Keratinocyte (primary cell): ENCODE data around the gene MCTP2. TPM values are rescaled to one million over a fixed set of nuclear protein-coding genes. Genes with fewer than 3 reads are reported as not detected.

Experiments used
- DNase-seq: peaks from one replicate; pipeline ENCODE4 v3.0.0-alpha.2; 2011; ENCODE audit warnings: low read depth, missing footprints, low spot score
- FAIRE-seq: peaks from 2 replicates; lab custom pipeline; 2011; peaks lifted over from hg19 to GRCh38; lab: Jason Lieb, UNC
- H2AFZ ChIP-seq: 2 replicates; pipeline ENCODE4 v1.6.0; 2012; ENCODE audit warnings: low read length, control low read depth, inconsistent platforms; ENCODE audit not compliant: control insufficient read depth
- H3K27ac ChIP-seq: 2 replicates; pipeline ENCODE4 v1.5.1; 2011; ENCODE audit warnings: low read length; ENCODE audit not compliant: control insufficient read depth, insufficient read depth
- H3K27me3 ChIP-seq: 3 replicates; pipeline ENCODE4 v1.6.0; 2011; ENCODE audit warnings: low read length; ENCODE audit not compliant: control insufficient read depth, insufficient read depth; ENCODE audit errors: extremely low read depth
- H3K36me3 ChIP-seq, 2 experiments: 2 replicates in 1 of 2; 3 replicates in 1 of 2; pipeline ENCODE4 v1.5.1; 2011; ENCODE audit warnings: low read length in 2 of 2, mild to moderate bottlenecking in 1 of 2; ENCODE audit not compliant: control insufficient read depth in 2 of 2, insufficient read depth in 2 of 2; ENCODE audit errors: extremely low read depth in 1 of 2
- H3K4me1 ChIP-seq: 3 replicates; pipeline ENCODE4 v1.5.1; 2011; ENCODE audit warnings: low read length; ENCODE audit not compliant: control insufficient read depth, insufficient read depth; ENCODE audit errors: extremely low read depth
- H3K4me2 ChIP-seq: 3 replicates; pipeline ENCODE4 v1.6.0; 2011; ENCODE audit warnings: low read depth, low read length; ENCODE audit not compliant: control insufficient read depth, insufficient read depth; ENCODE audit errors: extremely low read depth
- H3K4me3 ChIP-seq, 3 experiments: fragments of 200-600 bp in 1 of 3; sonication (generic) in 1 of 3; 2 replicates in 2 of 3; 3 replicates in 1 of 3; pipeline ENCODE4 v1.5.1; 2011 to 2016; ENCODE audit warnings: low read length in 3 of 3, mild to moderate bottlenecking in 3 of 3, control low read depth in 2 of 3, inconsistent platforms in 1 of 3, low read depth in 1 of 3, mixed read lengths in 1 of 3, mixed run types in 1 of 3, moderate library complexity in 1 of 3; ENCODE audit not compliant: control insufficient read depth in 2 of 3, insufficient read depth in 2 of 3; ENCODE audit errors: extremely low read depth in 1 of 3
- H3K79me2 ChIP-seq: 2 replicates; pipeline ENCODE4 v1.6.0; 2012; ENCODE audit warnings: low read length; ENCODE audit not compliant: control insufficient read depth, insufficient read depth
- H3K9ac ChIP-seq: 3 replicates; pipeline ENCODE4 v1.6.0; 2011; ENCODE audit warnings: low read length; ENCODE audit not compliant: control insufficient read depth, insufficient read depth; ENCODE audit errors: extremely low read depth
- H3K9me1 ChIP-seq: 3 replicates; pipeline ENCODE4 v1.6.0; 2011; ENCODE audit warnings: low read length; ENCODE audit not compliant: control insufficient read depth, insufficient read depth; ENCODE audit errors: extremely low read depth
- H3K9me3 ChIP-seq: 2 replicates; pipeline ENCODE4 v1.5.1; 2012; ENCODE audit warnings: low read depth, low read length; ENCODE audit not compliant: control insufficient read depth
- H4K20me1 ChIP-seq: 3 replicates; pipeline ENCODE4 v1.6.0; 2011; ENCODE audit warnings: low read length; ENCODE audit not compliant: control insufficient read depth, insufficient read depth; ENCODE audit errors: extremely low read depth
- EZH2 ChIP-seq: IDR thresholded peaks from one replicate; pipeline ENCODE4 v1.6.1; 2012; ENCODE audit warnings: inconsistent platforms, mild to moderate bottlenecking, low read length, moderate library complexity
- dilution Hi-C: fragments of 300-500 bp; cut with MboI; formaldehyde crosslinking; loops from one replicate; pipeline ENCODE4 v1.7.0; 2020; ENCODE audit warnings: low sequenced_read_pairs; ENCODE audit not compliant: extremely low pct_ligation_motif_present
- polyA plus RNA-seq, 5 experiments: library from polyadenylated mRNA; depleted of rRNA in 3 of 5; stranded (reverse) in 3 of 5; stranded (forward) in 1 of 5; unstranded in 1 of 5; fragments of >200 nt; gene quantifications; 1 replicate in 1 of 5; 2 replicates in 3 of 5; 3 replicates in 1 of 5; pipeline versions ENCODE4 v1.2.1 to v1.2.3, GENCODE V29; 2011 to 2012; ENCODE audit warnings: missing spikeins in 2 of 5, low read depth in 1 of 5, low replicate concordance in 1 of 5
- TF ChIP-seq, protein P1 (sequence below), 3 experiments: IDR thresholded peaks in 1 of 3; conservative IDR thresholded peaks in 1 of 3; optimal IDR thresholded peaks in 1 of 3; 2 replicates in 2 of 3; 3 replicates in 1 of 3; pipeline versions ENCODE3 to v1.5.1; 2011; ENCODE audit warnings: low read length in 3 of 3, mild to moderate bottlenecking in 3 of 3, moderate library complexity in 2 of 3, control low read depth in 1 of 3, inconsistent platforms in 1 of 3; ENCODE audit not compliant: insufficient read depth in 2 of 3; ENCODE audit errors: extremely low read depth in 1 of 3

MCTP2 gene
- polyA plus RNA-seq, 1 donor (not counting 4 experiments of a cell fraction or from before 2014, with no cell fraction given): 22.0 TPM

- no peaks in the 10 kb centered on the region for H3K9me1 ChIP-seq
- no peak overlapping the region for H3K9ac ChIP-seq
- H3K36me3 ChIP-seq: peaks cover 0 to 9% of the 10 kb centered on the region in 2 experiments
- H2AFZ ChIP-seq: no peak overlapping the region
- H3K27me3 ChIP-seq: no peaks in the 10 kb centered on the region
- TF ChIP-seq, protein P1, sequence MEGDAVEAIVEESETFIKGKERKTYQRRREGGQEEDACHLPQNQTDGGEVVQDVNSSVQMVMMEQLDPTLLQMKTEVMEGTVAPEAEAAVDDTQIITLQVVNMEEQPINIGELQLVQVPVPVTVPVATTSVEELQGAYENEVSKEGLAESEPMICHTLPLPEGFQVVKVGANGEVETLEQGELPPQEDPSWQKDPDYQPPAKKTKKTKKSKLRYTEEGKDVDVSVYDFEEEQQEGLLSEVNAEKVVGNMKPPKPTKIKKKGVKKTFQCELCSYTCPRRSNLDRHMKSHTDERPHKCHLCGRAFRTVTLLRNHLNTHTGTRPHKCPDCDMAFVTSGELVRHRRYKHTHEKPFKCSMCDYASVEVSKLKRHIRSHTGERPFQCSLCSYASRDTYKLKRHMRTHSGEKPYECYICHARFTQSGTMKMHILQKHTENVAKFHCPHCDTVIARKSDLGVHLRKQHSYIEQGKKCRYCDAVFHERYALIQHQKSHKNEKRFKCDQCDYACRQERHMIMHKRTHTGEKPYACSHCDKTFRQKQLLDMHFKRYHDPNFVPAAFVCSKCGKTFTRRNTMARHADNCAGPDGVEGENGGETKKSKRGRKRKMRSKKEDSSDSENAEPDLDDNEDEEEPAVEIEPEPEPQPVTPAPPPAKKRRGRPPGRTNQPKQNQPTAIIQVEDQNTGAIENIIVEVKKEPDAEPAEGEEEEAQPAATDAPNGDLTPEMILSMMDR (optimal IDR thresholded peaks at IDR 0.05 in 1 of 3, IDR thresholded peaks at IDR 0.05 in 1 of 3, conservative IDR thresholded peaks at IDR 0.05 in 1 of 3; ENCODE audit: extremely low read depth in 1 of 3, insufficient read depth in 2 of 3, low read length in 3 of 3): no peak
- no peak for TF ChIP-seq EZH2
- H3K4me3 ChIP-seq: no peak overlapping the region
- no peak overlapping the region for H3K27ac ChIP-seq
- dilution Hi-C loops: no loop called here
- FAIRE-seq (no peak), DNase-seq (no peak)
- no peaks in the 10 kb centered on the region for H3K4me1 ChIP-seq
- H4K20me1 ChIP-seq: no peaks in the 10 kb centered on the region
- no peaks in the 10 kb centered on the region for H3K9me3 ChIP-seq
- H3K4me2 ChIP-seq: no peak overlapping the region
- no peaks in the 10 kb centered on the region for H3K79me2 ChIP-seq
These were observed 247.4 kb downstream of the MCTP2 start for GRCh38 chr15:94478763-94479162.

- H2AFZ ChIP-seq: no peak overlapping the region
- H4K20me1 ChIP-seq: no peaks in the 10 kb centered on the region
- peaks cover 0 to 9% of the 10 kb centered on the region in 2 experiments for H3K36me3 ChIP-seq
- DNase-seq (no peak), FAIRE-seq (no peak)
- H3K9ac ChIP-seq: no peak overlapping the region
- dilution Hi-C loops: no loop called here
- TF ChIP-seq EZH2: no peak
- TF ChIP-seq, protein P1 (optimal IDR thresholded peaks at IDR 0.05 in 1 of 3, IDR thresholded peaks at IDR 0.05 in 1 of 3, conservative IDR thresholded peaks at IDR 0.05 in 1 of 3; ENCODE audit: extremely low read depth in 1 of 3, insufficient read depth in 2 of 3, low read length in 3 of 3): no peak
- H3K27ac ChIP-seq: no peak overlapping the region
- H3K4me1 ChIP-seq: no peaks in the 10 kb centered on the region
- no peaks in the 10 kb centered on the region for H3K9me1 ChIP-seq
- H3K9me3 ChIP-seq: no peaks in the 10 kb centered on the region
- no peaks in the 10 kb centered on the region for H3K79me2 ChIP-seq
- H3K4me2 ChIP-seq: no peak overlapping the region
- no peaks in the 10 kb centered on the region for H3K27me3 ChIP-seq
- no peak overlapping the region for H3K4me3 ChIP-seq
These were observed 249.0 kb downstream of the MCTP2 start for GRCh38 chr15:94480289-94480834.
